ENCODE measurements around the gene ISYNA1. TPM values are rescaled to one million over a fixed set of nuclear protein-coding genes. Genes with fewer than 3 reads are reported as not detected.
A peak's percentile ranks its signal among the peaks of the same experiment; 100 is the strongest.

The ISYNA1 gene
- total and polyA plus RNA-seq, 2 of the 4 experiments (the other 2 are of a cell fraction) = 3.4 to 24.7 TPM

DNA sequence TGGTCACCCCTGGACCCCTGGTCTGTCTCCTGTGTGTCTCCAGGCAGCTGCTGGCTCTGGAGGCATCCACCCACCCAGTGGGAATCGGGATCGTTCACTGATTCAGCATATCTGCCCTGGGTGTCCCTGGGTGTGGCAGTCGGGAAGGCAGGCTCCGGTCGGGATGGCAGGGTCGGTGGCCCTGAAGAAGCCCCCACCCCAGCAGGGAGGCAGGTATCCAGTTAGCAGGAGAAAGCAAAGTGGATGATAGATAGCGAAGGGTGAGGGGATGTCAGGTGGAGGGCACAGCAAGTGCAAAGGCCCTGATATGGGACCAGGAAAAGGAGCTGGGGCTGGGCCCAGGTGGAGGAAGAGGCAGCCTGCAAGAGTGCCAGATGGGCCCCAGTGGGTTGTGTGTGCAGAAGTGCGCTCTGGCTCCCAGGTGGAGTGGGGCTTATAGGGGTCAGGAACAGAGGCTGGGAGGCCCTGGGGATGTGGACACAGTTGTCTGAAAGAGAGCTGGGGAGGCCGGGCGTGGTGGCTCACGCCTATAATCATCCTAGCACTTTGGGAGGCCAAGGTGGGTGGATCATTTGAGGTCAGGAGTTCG is 16.5 kb downstream of the ISYNA1 start:
- dilution Hi-C loops (cut with HindIII; ENCODE audit: low sequenced_read_pairs, unreplicated experiment) = no loop called here
- H4K5ac ChIP-seq (ENCODE audit: low read depth, low read length) = no peak overlapping the region
- no peaks in the 10 kb centered on the region for H3K9me3 ChIP-seq (ENCODE audit: control insufficient read depth, insufficient read depth, low read length)
- no peak overlapping the region for H2BK20ac ChIP-seq (ENCODE audit: low read depth, low read length)
- CTCF ChIA-PET = interaction anchor here (0.6 to 0.8 kb wide), 3 partner anchors 57 to 239 kb away, joined by 3 to 4 read pairs (median 3); no protein-coding TSS in a partner anchor
- no peak overlapping the region; the same call in 1 of the 2 replicates for H3K4me2 ChIP-seq (ENCODE audit: low read depth, low read length)
- H3K27me3 ChIP-seq (ENCODE audit: control insufficient read depth, insufficient read depth, low read length) = no peaks in the 10 kb centered on the region
- peaks cover 4 to 68% of the 10 kb centered on the region in 2 experiments for H3K79me1 ChIP-seq (ENCODE audit: low read depth in 1 of 2, low read length in 2 of 2)
- H3K23ac ChIP-seq (ENCODE audit: low read depth, low read length) = peak overlapping the region; percentile 57
- ATAC-seq (ENCODE audit: low read depth) (no peak), DNase-seq (no peak)
- peaks cover 30% of the 10 kb centered on the region for H3K4me1 ChIP-seq (ENCODE audit: control insufficient read depth, insufficient read depth, low read length)
- H2AK5ac ChIP-seq (ENCODE audit: low read depth, low read length) = 0 out of 2 replicates have a peak overlapping the region, but pooled peaks have one; percentile 56
- intact Hi-C loops (cut with micrococcal nuclease) = no loop called here
- 0 out of 2 replicates have a peak overlapping the region, but pooled peaks have one; percentile 41 for H3K14ac ChIP-seq (replicated peaks; ENCODE audit: low read depth, low read length)
- peaks cover 57% of the 10 kb centered on the region for H4K20me1 ChIP-seq (ENCODE audit: insufficient read depth, low read length)
- in situ Hi-C loops (cut with MboI; ENCODE audit: low sequenced_read_pairs) = no loop called here
- H3K9me1 ChIP-seq (ENCODE audit: insufficient read depth, low read length) = peaks cover 23% of the 10 kb centered on the region
- no peak overlapping the region for H2AFZ ChIP-seq (replicated peaks; ENCODE audit: low read length, poor library complexity)
- H2BK120ac ChIP-seq (ENCODE audit: low read depth, low read length) = no peak overlapping the region
- H3K36me3 ChIP-seq (ENCODE audit: control insufficient read depth, insufficient read depth, low read length) = no peaks in the 10 kb centered on the region
- H3K4ac ChIP-seq (ENCODE audit: low read depth, low read length) = peak overlapping the region; percentile 3
- no peak overlapping the region for H3K56ac ChIP-seq (ENCODE audit: extremely low read depth, insufficient read depth, low read length)
- H4K8ac ChIP-seq (ENCODE audit: low read depth in 2 of 2, low read length in 2 of 2) = no peak overlapping the region
- no peak overlapping the region for H2BK5ac ChIP-seq (ENCODE audit: low read depth, low read length, poor library complexity, severe bottlenecking)
- H3K4me3 ChIP-seq (ENCODE audit: insufficient read depth, low read depth, low read length) = no peak overlapping the region
- TF ChIP-seq MAZ (IDR thresholded peaks at IDR 0.05; ENCODE audit: borderline replicate concordance, low read depth, low read length) = no peak
- no peak for TF ChIP-seq BHLHE40 (IDR thresholded peaks at IDR 0.05; ENCODE audit: low read depth, low read length)
- no peak overlapping the region for H4K91ac ChIP-seq (ENCODE audit: insufficient read depth, low read depth, low read length)
- no peak overlapping the region for H3K18ac ChIP-seq (ENCODE audit: low read depth, low read length)
- POLR2A ChIA-PET (ENCODE audit: unreplicated experiment) = interaction anchor here (0.6 to 1.2 kb wide), 2 partner anchors 9 to 99 kb away, joined by 3 read pairs; no protein-coding TSS in a partner anchor
- no peak overlapping the region for H3K27ac ChIP-seq (ENCODE audit: insufficient read depth, low read length)
- BruUV-seq (replicated peaks) = no TSS peak
- no peak overlapping the region for H2BK15ac ChIP-seq (ENCODE audit: low read depth, low read length)
- H3K9ac ChIP-seq (ENCODE audit: low read depth, low read length) = no peak overlapping the region
- no peak overlapping the region for H2AK9ac ChIP-seq (replicated peaks; ENCODE audit: low read depth, low read length, poor library complexity)
- 92% methylated on average over 4 of the region's 12 CpGs; no CpG with 5 or more reads in 1 of the 2 experiments for WGBS, 2 experiments (ENCODE audit: extremely low coverage in 2 of 2, insufficient read length in 1 of 2)
